ENCODE measurements around the gene HADHA.

HADHA gene

DNA sequence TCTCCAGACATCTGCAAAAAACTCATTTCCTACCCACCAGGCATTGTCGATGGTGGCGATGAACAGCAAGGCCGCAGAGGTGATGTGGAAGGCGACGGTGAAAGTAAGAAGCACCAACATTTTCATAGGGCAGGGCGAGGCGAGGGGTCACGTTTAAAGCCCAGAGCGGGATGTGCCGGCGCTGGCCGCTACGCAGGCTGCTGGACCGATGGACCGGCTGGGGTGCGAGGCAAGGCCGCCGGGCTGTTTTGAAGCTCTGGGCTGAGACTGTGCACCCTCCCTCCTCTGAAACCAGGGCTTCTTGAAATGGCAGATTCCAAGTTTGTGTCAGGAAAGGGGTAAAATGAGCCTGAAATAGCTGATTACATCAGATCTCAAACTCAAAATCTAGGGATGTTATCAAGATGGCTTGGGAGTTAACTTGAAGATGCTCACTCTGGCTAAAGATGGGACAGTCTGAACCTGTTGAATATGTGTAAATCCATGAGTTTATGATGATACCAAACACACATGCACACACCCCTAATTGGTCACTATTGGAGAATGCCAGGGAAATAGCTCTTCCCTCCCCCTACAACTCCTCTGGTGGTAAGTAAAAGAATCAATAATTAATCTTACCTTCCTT lies 103.2 kb downstream of the HADHA start:
- no peak for DNase-seq (ENCODE audit: low read depth in 2 of 2)
